HG03108 (cell line): ENCODE results near the gene FIGNL2.
"Not testable (repeated sequence)": the region's sequence is repeated elsewhere in the genome, so short reads cannot be mapped to it uniquely, and the experiment has no call there.

ENCODE experiments used
- ATAC-seq: cut with Tn5 transposase; IDR thresholded peaks from one replicate; pipeline ENCODE4 v1.9.1; 2021; ENCODE audit warnings: moderate library complexity; ENCODE audit not compliant: unreplicated experiment

FIGNL2 gene

GRCh38 chr12:51848326-51848727 is at the start of gene FIGNL2:
Gene FIGNL2 (minus strand): TSS chr12:51848718. CDS start chr12:51822413, 26,305 bp downstream.
- ATAC-seq, result no peak

GRCh38 chr12:51897181-51897580 is 48.7 kb upstream of the FIGNL2 start:
- no peak for ATAC-seq

GRCh38 chr12:51896236-51896635 is 47.7 kb upstream of the FIGNL2 start:
- no peak for ATAC-seq

- no peak for ATAC-seq
Observed at GRCh38 chr12:51895378-51896135, 47.0 kb upstream of the FIGNL2 start.

- ATAC-seq, result no peak
Observed at GRCh38 chr12:51893786-51894185, 45.3 kb upstream of the FIGNL2 start.

- no peak for ATAC-seq
Observed at GRCh38 chr12:51891843-51892242, 43.3 kb upstream of the FIGNL2 start.

- ATAC-seq, result no peak
Observed at GRCh38 chr12:51890511-51891171, 42.1 kb upstream of the FIGNL2 start.

- no peak for ATAC-seq
Observed at GRCh38 chr12:51890133-51890464, 41.6 kb upstream of the FIGNL2 start.

- no peak for ATAC-seq
Observed at GRCh38 chr12:51889216-51890132, 41.0 kb upstream of the FIGNL2 start.

- no peak for ATAC-seq
Observed at GRCh38 chr12:51888316-51889215, 40.0 kb upstream of the FIGNL2 start.

- ATAC-seq, result no peak
Observed at GRCh38 chr12:51887476-51888315, 39.2 kb upstream of the FIGNL2 start, which contains the start of gene ANKRD33. Gene ANKRD33 (plus strand): TSS chr12:51888103. CDS start chr12:51888187, 84 bp downstream.

GRCh38 chr12:51886021-51886710 is 37.6 kb upstream of the FIGNL2 start:
- no peak for ATAC-seq

- ATAC-seq, result not testable (repeated sequence)
Observed at GRCh38 chr12:51885294-51886020, 36.9 kb upstream of the FIGNL2 start.

GRCh38 chr12:51884676-51885229 is 36.2 kb upstream of the FIGNL2 start:
- ATAC-seq, result no peak

GRCh38 chr12:51883998-51884675 is 35.6 kb upstream of the FIGNL2 start:
- no peak for ATAC-seq

GRCh38 chr12:51883295-51883694 is 34.8 kb upstream of the FIGNL2 start:
- ATAC-seq, result no peak

GRCh38 chr12:51879102-51879501 is 30.6 kb upstream of the FIGNL2 start:
- ATAC-seq, result no peak
